K562 (cell line): Measurements from ENCODE around the gene NCMAP. TPM values are rescaled to one million over a fixed set of nuclear protein-coding genes. Genes with fewer than 3 reads are reported as not detected.

Source experiments
- CBX2 ChIP-seq: fragments of 200-600 bp; sonication (generic); IDR thresholded peaks from one replicate; pipeline ENCODE4 v1.6.1; 2012; ENCODE audit warnings: mild to moderate bottlenecking, low read length, inconsistent platforms; ENCODE audit not compliant: insufficient read depth, poor library complexity, severe bottlenecking
- CREB1 ChIP-seq, 2 experiments: sonication (generic) in 1 of 2; formaldehyde crosslinking in 1 of 2; IDR thresholded peaks; 2 replicates each; pipeline versions ENCODE4 v1.6.1 to v1.8.0; 2012 to 2022; ENCODE audit warnings: inconsistent platforms in 1 of 2, mild to moderate bottlenecking in 1 of 2, missing genetic modification reagents in 1 of 2, moderate library complexity in 1 of 2
- CREM ChIP-seq: IDR thresholded peaks from 2 replicates; pipeline ENCODE4 v1.6.1; 2014; ENCODE audit warnings: antibody characterized with exemption, low read depth
- CTBP1 ChIP-seq: fragments of 450-650 bp; IDR thresholded peaks from 2 replicates; pipeline ENCODE4 v1.6.1; 2016; ENCODE audit warnings: borderline replicate concordance
- ETV1 ChIP-seq: fragments of 450-650 bp; conservative IDR thresholded peaks from 2 replicates; pipeline ENCODE4 v1.6.1; 2016; ENCODE audit warnings: missing genetic modification characterization, control low read depth, low read depth, missing compliant biosample characterization
- GTF2A2 ChIP-seq: IDR thresholded peaks from 2 replicates; pipeline ENCODE4 v1.6.1; 2016; ENCODE audit warnings: mild to moderate bottlenecking, missing genetic modification characterization, missing compliant biosample characterization
- MYNN ChIP-seq, 2 experiments: sonication (generic); formaldehyde crosslinking in 1 of 2; IDR thresholded peaks; 2 replicates each; pipeline versions ENCODE4 v1.5.0 to v1.6.1; 2016 to 2020; ENCODE audit warnings: antibody characterized with exemption in 1 of 2, missing genetic modification reagents in 1 of 2
- POU5F1 ChIP-seq: fragments of 150-350 bp; IDR thresholded peaks from 2 replicates; pipeline ENCODE4 v1.6.1; 2014; ENCODE audit warnings: borderline replicate concordance, low read length, low read depth, mild to moderate bottlenecking; ENCODE audit not compliant: partially characterized antibody
- PRMT5 ChIP-seq: sonication (generic); formaldehyde crosslinking; IDR thresholded peaks from 2 replicates; pipeline ENCODE4 v1.5.0; 2020; ENCODE audit warnings: missing genetic modification reagents
- PRPF4 ChIP-seq: fragments of 200-400 bp; formaldehyde crosslinking; IDR thresholded peaks from one replicate; pipeline ENCODE4 v1.6.1; 2017; ENCODE audit warnings: low read length, low read depth, mild to moderate bottlenecking; ENCODE audit not compliant: insufficient read depth, poor library complexity, severe bottlenecking
- RBM34 ChIP-seq: fragments of 200-400 bp; formaldehyde crosslinking; IDR thresholded peaks from 2 replicates; pipeline ENCODE4 v1.6.1; 2018; ENCODE audit warnings: low read length, borderline replicate concordance; ENCODE audit not compliant: insufficient read depth
- SMARCC2 ChIP-seq: fragments of 450-650 bp; IDR thresholded peaks from 2 replicates; pipeline ENCODE4 v1.6.1; 2017; ENCODE audit warnings: antibody characterized with exemption, moderate library complexity, mild to moderate bottlenecking, low read depth
- TAF7 ChIP-seq: fragments of 450-650 bp; IDR thresholded peaks from 2 replicates; pipeline ENCODE4 v1.6.1; 2016; ENCODE audit warnings: missing genetic modification characterization, missing compliant biosample characterization
- TEAD2 ChIP-seq: fragments of 450-650 bp; IDR thresholded peaks from 2 replicates; pipeline ENCODE4 v1.6.1; 2016; ENCODE audit warnings: missing genetic modification characterization, control low read depth, missing compliant biosample characterization
- THRAP3 ChIP-seq: fragments of 450-650 bp; IDR thresholded peaks from 2 replicates; pipeline ENCODE4 v1.6.1; 2016; ENCODE audit warnings: mild to moderate bottlenecking, inconsistent platforms, borderline replicate concordance
- TOE1 ChIP-seq, 2 experiments: fragments of 450-650 bp in 1 of 2; sonication (generic) in 1 of 2; formaldehyde crosslinking in 1 of 2; IDR thresholded peaks; 2 replicates each; pipeline versions ENCODE4 v1.7.1 to v1.8.0; 2016 to 2022; ENCODE audit warnings: borderline replicate concordance in 2 of 2, mild to moderate bottlenecking in 2 of 2, antibody characterized with exemption in 1 of 2, inconsistent platforms in 1 of 2, low read depth in 1 of 2, missing genetic modification reagents in 1 of 2, moderate library complexity in 1 of 2
- TSC22D4 ChIP-seq: fragments of 450-650 bp; IDR thresholded peaks from 2 replicates; pipeline ENCODE4 v1.6.1; 2016; ENCODE audit warnings: missing genetic modification characterization, missing biosample characterization, control low read depth
- YBX1 ChIP-seq: fragments of 450-650 bp; IDR thresholded peaks from 2 replicates; pipeline ENCODE4 v1.7.1; 2016; ENCODE audit warnings: mild to moderate bottlenecking
- ZBED1 ChIP-seq: IDR thresholded peaks from 2 replicates; pipeline ENCODE4 v1.6.1; 2014
- ZBTB1 ChIP-seq: sonication (generic); formaldehyde crosslinking; IDR thresholded peaks from 2 replicates; pipeline ENCODE4 v1.8.1; 2023; ENCODE audit warnings: missing genetic modification reagents, low read depth, mild to moderate bottlenecking, borderline replicate concordance
- ZNF143 ChIP-seq: sonication (generic); formaldehyde crosslinking; IDR thresholded peaks from 2 replicates; pipeline ENCODE4 v1.9.0; 2022; ENCODE audit warnings: mild to moderate bottlenecking, missing genetic modification reagents
- ZNF324 ChIP-seq: fragments of 250-450 bp; sonication (Bioruptor Pico); IDR thresholded peaks from 2 replicates; pipeline ENCODE4 v1.4.0; 2020; ENCODE audit warnings: mild to moderate bottlenecking
- polyA plus RNA-seq, 8 experiments: library from polyadenylated mRNA; depleted of rRNA in 4 of 8; stranded (reverse) in 5 of 8; unstranded in 3 of 8; fragments of >200 nt; fragmentation: Nextera tagmentation in 2 of 8; fragmentation: Illumina TruSeq in 1 of 8; extraction: Ambion mirVana in 2 of 8; extraction: Trizol in 1 of 8; gene quantifications; 2 replicates each; pipeline versions ENCODE4 v1.2.1 to v1.2.3, GENCODE V29; 2011 to 2014; ENCODE audit warnings: inconsistent platforms in 1 of 8, missing spikeins in 1 of 8
- total RNA-seq, 7 experiments: library from RNA; depleted of rRNA in 6 of 7; stranded (reverse); fragments of >200 nt in 6 of 7; fragmentation: Illumina TruSeq in 2 of 7; extraction: Trizol in 2 of 7; gene quantifications; 2 replicates each; pipeline versions ENCODE4 v1.2.1 to v1.2.3, GENCODE V29; 2011 to 2021; ENCODE audit warnings: low replicate concordance in 1 of 7
- TF ChIP-seq, protein P1 (sequence below): sonication (generic); formaldehyde crosslinking; IDR thresholded peaks from 2 replicates; pipeline ENCODE4 v1.8.0; 2022; ENCODE audit warnings: missing genetic modification reagents, mild to moderate bottlenecking, moderate library complexity, borderline replicate concordance
- TF ChIP-seq, protein P2 (sequence below): fragments of 200-800 bp; sonication (Bioruptor generic); IDR thresholded peaks from 2 replicates; pipeline ENCODE4 v1.6.1; 2016; ENCODE audit warnings: missing genetic modification characterization, missing compliant biosample characterization

NCMAP gene
- total and polyA plus RNA-seq, 9 of the 15 experiments (the other 6 are each of a cell fraction or from before 2014, with no cell fraction given): 0.03 TPM; not detected in 8

DNA sequence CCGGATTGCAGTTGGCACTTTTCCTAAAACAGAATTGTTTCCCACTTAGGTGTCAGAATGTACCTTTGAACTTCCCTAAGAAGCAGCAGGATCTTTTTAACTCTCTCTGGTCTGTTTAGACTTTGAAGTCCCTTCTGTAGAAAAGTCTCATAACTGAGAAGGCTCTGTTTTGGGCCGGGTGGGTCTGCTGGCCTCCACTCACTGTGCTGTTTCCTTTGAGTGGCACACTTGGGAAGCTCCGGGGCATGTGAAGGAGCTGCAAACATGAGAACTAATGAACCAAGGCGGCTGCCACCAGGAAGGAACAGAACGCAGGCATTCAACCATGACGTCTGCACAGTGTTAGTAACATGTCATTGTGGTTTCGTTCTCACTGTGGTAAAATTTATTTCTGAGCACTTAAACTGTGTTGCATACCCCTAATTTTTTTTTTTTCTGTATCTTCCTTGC is 19.5 kb upstream of the NCMAP start (continued):
- TF ChIP-seq, protein P1, sequence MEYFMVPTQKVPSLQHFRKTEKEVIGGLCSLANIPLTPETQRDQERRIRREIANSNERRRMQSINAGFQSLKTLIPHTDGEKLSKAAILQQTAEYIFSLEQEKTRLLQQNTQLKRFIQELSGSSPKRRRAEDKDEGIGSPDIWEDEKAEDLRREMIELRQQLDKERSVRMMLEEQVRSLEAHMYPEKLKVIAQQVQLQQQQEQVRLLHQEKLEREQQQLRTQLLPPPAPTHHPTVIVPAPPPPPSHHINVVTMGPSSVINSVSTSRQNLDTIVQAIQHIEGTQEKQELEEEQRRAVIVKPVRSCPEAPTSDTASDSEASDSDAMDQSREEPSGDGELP (CRISPR knock-in tag): no peak
- TF ChIP-seq CBX2: peak; percentile 84
- TF ChIP-seq TEAD2: no peak
- peak; percentile 53; the same call in 1 of the 2 replicates for TF ChIP-seq CREB1 (IDR thresholded peaks at IDR 0.05)
- TF ChIP-seq CREB1 (CRISPR knock-in tag; IDR thresholded peaks at IDR 0.05): peak; percentile 48; the same call in 1 of the 2 replicates
- no peak for TF ChIP-seq ZNF143 (CRISPR knock-in tag)
- no peak for TF ChIP-seq SMARCC2
- no peak for TF ChIP-seq PRPF4
- TF ChIP-seq THRAP3: no peak
- TF ChIP-seq ZBTB1 (CRISPR knock-in tag): no peak
- TF ChIP-seq MYNN (IDR thresholded peaks at IDR 0.05): no peak
- no peak for TF ChIP-seq MYNN (CRISPR knock-in tag; IDR thresholded peaks at IDR 0.05)
- no peak for TF ChIP-seq RBM34
- 0 out of 2 replicates have a peak, but pooled peaks have one; percentile 20 for TF ChIP-seq ETV1 (tag)
- no peak for TF ChIP-seq ZNF324 (CRISPR knock-in tag)
- no peak for TF ChIP-seq GTF2A2
- no peak for TF ChIP-seq CTBP1
- peak; percentile 72 for TF ChIP-seq CREM
- TF ChIP-seq POU5F1: no peak
- TF ChIP-seq TOE1 (IDR thresholded peaks at IDR 0.05; ENCODE audit: borderline replicate concordance): no peak
- no peak for TF ChIP-seq TOE1 (CRISPR knock-in tag; IDR thresholded peaks at IDR 0.05; ENCODE audit: borderline replicate concordance, low read depth)
- no peak for TF ChIP-seq PRMT5 (CRISPR knock-in tag)
- no peak for TF ChIP-seq ZBED1
- TF ChIP-seq, protein P2, sequence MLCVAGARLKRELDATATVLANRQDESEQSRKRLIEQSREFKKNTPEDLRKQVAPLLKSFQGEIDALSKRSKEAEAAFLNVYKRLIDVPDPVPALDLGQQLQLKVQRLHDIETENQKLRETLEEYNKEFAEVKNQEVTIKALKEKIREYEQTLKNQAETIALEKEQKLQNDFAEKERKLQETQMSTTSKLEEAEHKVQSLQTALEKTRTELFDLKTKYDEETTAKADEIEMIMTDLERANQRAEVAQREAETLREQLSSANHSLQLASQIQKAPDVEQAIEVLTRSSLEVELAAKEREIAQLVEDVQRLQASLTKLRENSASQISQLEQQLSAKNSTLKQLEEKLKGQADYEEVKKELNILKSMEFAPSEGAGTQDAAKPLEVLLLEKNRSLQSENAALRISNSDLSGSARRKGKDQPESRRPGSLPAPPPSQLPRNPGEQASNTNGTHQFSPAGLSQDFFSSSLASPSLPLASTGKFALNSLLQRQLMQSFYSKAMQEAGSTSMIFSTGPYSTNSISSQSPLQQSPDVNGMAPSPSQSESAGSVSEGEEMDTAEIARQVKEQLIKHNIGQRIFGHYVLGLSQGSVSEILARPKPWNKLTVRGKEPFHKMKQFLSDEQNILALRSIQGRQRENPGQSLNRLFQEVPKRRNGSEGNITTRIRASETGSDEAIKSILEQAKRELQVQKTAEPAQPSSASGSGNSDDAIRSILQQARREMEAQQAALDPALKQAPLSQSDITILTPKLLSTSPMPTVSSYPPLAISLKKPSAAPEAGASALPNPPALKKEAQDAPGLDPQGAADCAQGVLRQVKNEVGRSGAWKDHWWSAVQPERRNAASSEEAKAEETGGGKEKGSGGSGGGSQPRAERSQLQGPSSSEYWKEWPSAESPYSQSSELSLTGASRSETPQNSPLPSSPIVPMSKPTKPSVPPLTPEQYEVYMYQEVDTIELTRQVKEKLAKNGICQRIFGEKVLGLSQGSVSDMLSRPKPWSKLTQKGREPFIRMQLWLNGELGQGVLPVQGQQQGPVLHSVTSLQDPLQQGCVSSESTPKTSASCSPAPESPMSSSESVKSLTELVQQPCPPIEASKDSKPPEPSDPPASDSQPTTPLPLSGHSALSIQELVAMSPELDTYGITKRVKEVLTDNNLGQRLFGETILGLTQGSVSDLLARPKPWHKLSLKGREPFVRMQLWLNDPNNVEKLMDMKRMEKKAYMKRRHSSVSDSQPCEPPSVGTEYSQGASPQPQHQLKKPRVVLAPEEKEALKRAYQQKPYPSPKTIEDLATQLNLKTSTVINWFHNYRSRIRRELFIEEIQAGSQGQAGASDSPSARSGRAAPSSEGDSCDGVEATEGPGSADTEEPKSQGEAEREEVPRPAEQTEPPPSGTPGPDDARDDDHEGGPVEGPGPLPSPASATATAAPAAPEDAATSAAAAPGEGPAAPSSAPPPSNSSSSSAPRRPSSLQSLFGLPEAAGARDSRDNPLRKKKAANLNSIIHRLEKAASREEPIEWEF (CRISPR knock-in tag): peak; percentile 20; the same call in 1 of the 2 replicates
- no peak for TF ChIP-seq TSC22D4 (tag)
- no peak for TF ChIP-seq YBX1
- TF ChIP-seq TAF7: no peak
